ENCODE results near the gene FAM222B.
A peak's percentile ranks its signal among the peaks of the same experiment; 100 is the strongest.
"Not testable (repeated sequence)": the region's sequence is repeated elsewhere in the genome, so short reads cannot be mapped to it uniquely, and the experiment has no call there.

The FAM222B gene

GRCh38 chr17:28745786-28746411 lies 96.7 kb downstream of the FAM222B start:
- no peak for DNase-seq (ENCODE audit: low spot score)

GRCh38 chr17:28744972-28745785 lies 97.4 kb downstream of the FAM222B start:
- DNase-seq (ENCODE audit: low spot score): no peak

- DNase-seq (ENCODE audit: low spot score): peak; percentile 49
Observed at GRCh38 chr17:28744104-28744971, 98.3 kb downstream of the FAM222B start.

GRCh38 chr17:28743243-28744103 lies 99.1 kb downstream of the FAM222B start, which contains the start of gene TRAF4:
Gene TRAF4 (plus strand): TSS chr17:28744011. CDS start chr17:28744113, 102 bp downstream.
- peak; percentile 82 for DNase-seq (ENCODE audit: low spot score)

- peak; percentile 59 for DNase-seq (ENCODE audit: low spot score)
Observed at GRCh38 chr17:28741358-28742349, 100.9 kb downstream of the FAM222B start.

- no peak for DNase-seq (ENCODE audit: low spot score)
Observed at GRCh38 chr17:28740406-28741357, 101.9 kb downstream of the FAM222B start.

GRCh38 chr17:28738680-28739384 lies 103.8 kb downstream of the FAM222B start:
- peak; percentile 65 for DNase-seq (ENCODE audit: low spot score)

- peak; percentile 86 for DNase-seq (ENCODE audit: low spot score)
Observed at GRCh38 chr17:28737770-28738679, 104.6 kb downstream of the FAM222B start.

- no peak for DNase-seq (ENCODE audit: low spot score)
Observed at GRCh38 chr17:28737316-28737715, 105.3 kb downstream of the FAM222B start.

GRCh38 chr17:28735913-28736769 lies 106.4 kb downstream of the FAM222B start:
- not testable (repeated sequence) for DNase-seq (ENCODE audit: low spot score)

- no peak for DNase-seq (ENCODE audit: low spot score)
Observed at GRCh38 chr17:28735242-28735722, 107.3 kb downstream of the FAM222B start.

GRCh38 chr17:28734712-28735241 lies 107.8 kb downstream of the FAM222B start:
- no peak for DNase-seq (ENCODE audit: low spot score)

- no peak for DNase-seq (ENCODE audit: low spot score)
Observed at GRCh38 chr17:28733346-28733745, 109.2 kb downstream of the FAM222B start.

GRCh38 chr17:28729950-28730330 lies 112.7 kb downstream of the FAM222B start:
- DNase-seq (ENCODE audit: low spot score): no peak

- DNase-seq (ENCODE audit: low spot score): peak; percentile 91
Observed at GRCh38 chr17:28728364-28729200, 114.0 kb downstream of the FAM222B start, which contains the start of gene NEK8. Gene NEK8 (plus strand): TSS chr17:28728788. CDS start chr17:28728814, 26 bp downstream.

Measured in germinal center (tissue), 1 donor.